NT2/D1 (cell line): ENCODE measurements around the gene BUB1B.

ENCODE experiments used
- YY1 ChIP-seq: IDR thresholded peaks from 2 replicates; pipeline ENCODE4 v1.6.1; 2011; ENCODE audit not compliant: insufficient read length, insufficient read depth
- ZNF274 ChIP-seq: IDR thresholded peaks from 2 replicates; pipeline ENCODE4 v1.6.1; 2011; ENCODE audit warnings: mild to moderate bottlenecking, low read depth, low read length

- no peak for TF ChIP-seq ZNF274
- TF ChIP-seq YY1, result no peak
Observed at GRCh38 chr15:40149339-40149738, 11.5 kb upstream of the BUB1B start.
